HG03095 (cell line): ENCODE measurements around the gene MAPKBP1.

Experiments
- ATAC-seq: cut with Tn5 transposase; IDR thresholded peaks from one replicate; pipeline ENCODE4 v1.9.1; 2021; ENCODE audit warnings: moderate library complexity; ENCODE audit not compliant: unreplicated experiment

MAPKBP1 gene

DNA sequence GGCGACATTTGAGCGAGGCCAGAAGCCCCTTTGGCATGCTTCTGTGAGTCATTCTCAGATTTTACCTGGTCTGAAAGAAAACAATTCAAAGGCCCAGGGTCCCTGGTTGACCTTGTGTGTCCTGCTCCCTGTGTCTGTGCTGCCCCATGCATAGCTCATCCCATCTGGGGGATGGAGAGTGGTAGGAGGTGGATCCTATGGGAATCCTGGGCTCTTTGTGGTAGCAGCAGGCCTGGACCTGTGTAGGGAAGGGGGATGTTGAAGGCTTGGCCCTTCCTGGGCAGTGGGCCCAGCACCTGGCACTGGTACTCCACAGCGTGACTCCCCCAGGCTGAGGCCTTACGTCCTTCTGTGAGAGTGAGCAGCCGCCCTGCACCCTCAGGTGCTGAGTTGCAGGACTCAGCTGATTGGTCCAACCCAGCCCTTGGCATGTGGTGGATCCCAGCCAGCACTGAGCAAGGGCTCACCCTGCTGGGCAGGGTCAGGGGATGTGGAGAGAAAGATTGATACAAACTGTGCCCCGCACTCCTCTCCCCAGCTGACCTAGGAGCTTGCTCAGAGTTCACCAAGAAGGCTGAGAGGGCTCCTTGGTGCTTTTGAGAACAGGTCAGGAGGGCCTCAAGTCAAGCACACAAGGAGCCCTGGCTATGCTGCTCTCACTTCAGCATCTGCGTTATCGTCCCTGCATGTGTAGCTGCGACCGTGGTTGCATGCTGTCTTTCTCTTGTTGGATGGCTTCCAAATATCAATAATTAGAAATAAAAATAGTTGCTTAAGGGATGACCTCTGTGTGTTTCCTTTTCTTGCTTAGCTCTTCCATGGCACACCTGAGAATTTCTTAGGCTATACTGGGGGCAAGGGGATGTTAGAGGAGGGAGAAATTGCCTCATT, 32.3 kb downstream of the MAPKBP1 start:
- no peak for ATAC-seq

GRCh38 chr15:41809121-41809520, 34.8 kb downstream of the MAPKBP1 start:
- ATAC-seq, result no peak

GRCh38 chr15:41809526-41810220, 35.4 kb downstream of the MAPKBP1 start:
- ATAC-seq, result no peak

DNA sequence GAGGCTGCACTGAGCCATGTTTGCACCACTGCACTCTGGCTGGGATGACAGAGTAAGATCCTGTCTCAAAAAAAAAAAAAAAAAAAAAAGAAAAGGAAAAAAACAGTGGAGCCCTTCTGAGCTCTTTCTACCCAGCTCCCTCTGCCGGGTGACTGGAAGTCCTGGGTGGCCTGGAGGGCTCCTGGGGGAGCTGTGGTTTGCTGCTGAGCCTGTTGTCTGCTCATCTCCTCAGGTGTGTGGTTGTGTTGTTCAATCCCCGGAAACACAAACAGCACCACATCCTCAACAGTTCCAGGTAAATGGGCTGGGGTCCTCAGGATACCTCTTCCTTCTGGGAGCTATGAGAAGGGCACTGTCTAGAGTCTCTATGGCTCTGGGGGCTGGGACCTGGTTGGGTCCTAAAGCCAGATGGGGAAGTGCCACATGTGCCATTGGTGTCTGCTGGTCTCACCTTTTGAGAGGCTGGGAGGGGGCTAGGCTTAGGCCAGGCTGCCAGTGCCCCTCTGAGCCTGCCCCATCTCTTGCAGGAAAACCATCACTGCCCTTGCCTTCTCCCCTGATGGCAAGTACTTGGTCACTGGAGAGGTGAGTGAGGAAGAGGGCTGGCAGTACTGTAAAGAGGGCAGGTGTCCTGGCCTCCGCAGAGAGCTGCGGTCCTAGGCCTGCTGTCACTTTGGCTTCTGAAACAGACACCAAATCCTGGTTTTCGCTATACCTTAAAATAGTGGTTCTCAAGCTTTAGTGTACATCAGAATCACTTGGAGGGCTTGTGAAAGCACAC, 36.6 kb downstream of the MAPKBP1 start:
- no peak for ATAC-seq

- ATAC-seq, result no peak
Measured at GRCh38 chr15:41811432-41812195, 37.3 kb downstream of the MAPKBP1 start.

DNA sequence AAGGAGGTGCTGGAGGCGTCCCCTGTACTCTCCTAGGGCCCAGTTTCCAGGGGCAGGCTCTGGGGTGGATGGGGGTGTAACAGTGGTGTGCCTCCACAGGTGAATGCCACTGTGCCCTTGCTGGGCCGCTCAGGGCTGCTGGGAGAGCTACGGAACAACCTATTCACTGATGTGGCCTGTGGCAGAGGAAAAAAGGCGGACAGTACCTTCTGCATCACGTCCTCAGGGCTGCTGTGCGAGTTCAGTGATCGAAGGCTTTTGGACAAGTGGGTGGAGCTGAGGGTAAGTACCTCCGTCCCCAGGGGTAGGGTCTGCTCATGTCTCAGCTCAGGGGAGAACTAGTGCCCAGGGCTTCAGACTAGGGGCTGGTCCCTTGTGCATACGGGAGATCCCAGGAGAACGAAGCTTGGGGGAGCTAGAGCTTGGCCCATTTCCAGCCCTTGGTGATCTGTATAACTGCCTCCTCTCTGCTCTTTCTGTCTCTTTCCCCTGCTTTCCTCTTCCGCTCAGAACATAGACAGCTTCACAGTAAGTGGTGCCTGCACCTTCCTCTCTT, 38.6 kb downstream of the MAPKBP1 start:
- ATAC-seq, result no peak

DNA sequence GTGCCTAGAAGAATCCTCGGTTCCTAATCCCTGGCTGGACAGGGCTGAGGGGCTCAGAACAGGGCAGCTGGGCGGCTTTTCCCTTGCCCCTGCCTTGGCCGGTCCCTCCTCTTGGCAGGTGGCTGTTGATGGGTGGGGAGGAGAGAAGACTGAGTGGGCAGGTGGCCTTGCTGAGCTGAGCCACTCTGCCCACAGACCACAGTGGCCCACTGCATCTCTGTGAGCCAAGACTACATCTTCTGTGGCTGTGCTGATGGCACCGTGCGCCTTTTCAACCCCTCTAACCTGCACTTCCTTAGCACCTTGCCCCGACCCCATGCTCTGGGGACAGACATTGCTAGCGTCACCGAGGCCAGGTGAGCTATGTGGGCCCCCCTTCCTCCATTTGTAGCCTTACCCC, 39.1 kb downstream of the MAPKBP1 start:
- no peak for ATAC-seq

- ATAC-seq, result no peak
Measured at GRCh38 chr15:41814534-41814933, 40.2 kb downstream of the MAPKBP1 start.

GRCh38 chr15:41816788-41817187, 42.5 kb downstream of the MAPKBP1 start:
- no peak for ATAC-seq

DNA sequence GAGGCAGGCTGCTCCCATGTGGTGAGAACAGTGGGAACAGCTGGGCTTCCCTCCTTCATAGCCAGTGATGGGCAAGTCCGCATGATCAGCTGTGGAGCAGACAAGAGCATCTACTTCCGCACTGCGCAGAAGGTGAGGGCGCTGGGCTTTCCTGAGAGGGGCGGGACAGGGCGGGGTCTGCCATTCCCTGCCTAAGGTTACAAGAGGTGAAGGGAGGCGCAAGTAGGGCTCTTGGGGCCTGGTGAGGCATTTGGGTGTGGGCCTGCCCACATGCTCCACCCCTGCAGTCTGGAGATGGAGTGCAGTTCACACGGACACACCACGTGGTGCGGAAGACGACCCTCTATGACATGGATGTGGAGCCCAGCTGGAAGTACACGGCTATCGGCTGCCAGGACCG, 43.0 kb downstream of the MAPKBP1 start:
- ATAC-seq, result no peak

- ATAC-seq, result no peak
Measured at GRCh38 chr15:41817781-41818180, 43.5 kb downstream of the MAPKBP1 start.

- no peak for ATAC-seq
Measured at GRCh38 chr15:41819455-41820050, 45.3 kb downstream of the MAPKBP1 start.

- ATAC-seq, result no peak
Measured at GRCh38 chr15:41820791-41821423, 46.6 kb downstream of the MAPKBP1 start.

DNA sequence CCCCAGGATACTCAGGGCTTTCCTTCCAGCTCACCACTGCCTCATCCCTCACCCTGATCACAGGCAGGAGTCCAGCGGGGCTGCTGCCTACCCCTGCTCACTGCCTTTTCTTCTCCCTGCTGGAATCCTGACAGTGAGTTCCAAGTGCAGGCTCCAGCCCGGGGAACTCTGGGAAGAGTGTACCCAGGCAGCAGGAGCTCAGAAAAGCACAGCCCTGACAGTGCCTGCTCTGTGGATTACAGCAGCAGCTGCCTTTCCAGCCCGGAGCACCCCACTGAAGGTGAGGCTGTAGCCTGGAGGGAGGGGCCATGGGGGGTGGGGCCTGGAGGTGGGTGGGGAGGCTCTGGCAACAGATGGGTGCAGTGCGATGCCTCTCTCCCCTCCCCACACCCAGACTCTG, 47.5 kb downstream of the MAPKBP1 start:
- ATAC-seq, result no peak

GRCh38 chr15:41822471-41822870, 48.2 kb downstream of the MAPKBP1 start:
- ATAC-seq, result no peak

GRCh38 chr15:41822957-41823356, 48.7 kb downstream of the MAPKBP1 start:
- no peak for ATAC-seq

DNA sequence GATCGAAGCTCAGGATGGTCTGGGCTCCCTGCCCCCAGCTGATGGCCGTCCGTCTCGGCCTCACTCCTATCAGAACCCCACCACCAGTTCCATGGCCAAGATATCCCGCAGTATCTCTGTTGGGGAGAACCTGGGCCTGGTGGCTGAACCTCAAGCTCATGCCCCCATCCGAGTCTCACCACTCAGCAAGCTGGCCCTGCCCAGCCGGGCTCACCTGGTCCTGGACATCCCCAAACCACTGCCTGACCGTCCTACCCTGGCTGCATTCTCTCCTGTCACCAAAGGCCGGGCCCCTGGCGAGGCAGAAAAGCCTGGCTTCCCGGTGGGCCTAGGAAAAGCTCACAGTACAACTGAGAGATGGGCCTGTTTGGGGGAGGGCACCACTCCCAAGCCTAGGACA, 49.2 kb downstream of the MAPKBP1 start:
- ATAC-seq, result no peak

- ATAC-seq, result no peak
Measured at GRCh38 chr15:41824062-41824745, 49.9 kb downstream of the MAPKBP1 start.

GRCh38 chr15:41825145-41825544, 50.9 kb downstream of the MAPKBP1 start:
- ATAC-seq, result no peak
